HepG2 (cell line): Measurements from ENCODE around the gene HNRNPA2B1. TPM values are rescaled to one million over a fixed set of nuclear protein-coding genes. Genes with fewer than 3 reads are reported as not detected.
"Not testable (repeated sequence)": the region's sequence is repeated elsewhere in the genome, so short reads cannot be mapped to it uniquely, and the experiment has no call there.

ENCODE experiments used
- HNRNPLL ChIP-seq: fragments of 200-400 bp; formaldehyde crosslinking; IDR thresholded peaks from 2 replicates; pipeline ENCODE4 v1.6.1; 2017; ENCODE audit warnings: mild to moderate bottlenecking, low read depth, low read length; ENCODE audit not compliant: poor library complexity, severe bottlenecking
- MEIS2 ChIP-seq: sonication (generic); formaldehyde crosslinking; IDR thresholded peaks from 2 replicates; pipeline ENCODE4 v1.9.0; 2021; ENCODE audit warnings: mild to moderate bottlenecking, missing genetic modification reagents
- NFAT5 ChIP-seq: sonication (generic); formaldehyde crosslinking; IDR thresholded peaks from 2 replicates; pipeline ENCODE4 v1.4.0; 2020; ENCODE audit warnings: missing genetic modification reagents
- ZFY ChIP-seq: sonication (generic); formaldehyde crosslinking; IDR thresholded peaks from 2 replicates; pipeline ENCODE4 v1.4.0; 2020; ENCODE audit warnings: missing genetic modification reagents
- ZHX2 ChIP-seq, 2 experiments: sonication (generic) in 1 of 2; formaldehyde crosslinking in 1 of 2; IDR thresholded peaks; 2 replicates each; pipeline versions ENCODE4 v1.6.1 to v1.9.0; 2014 to 2022; ENCODE audit warnings: antibody characterized with exemption in 1 of 2, borderline replicate concordance in 1 of 2, inconsistent platforms in 1 of 2, low read depth in 1 of 2, missing genetic modification reagents in 1 of 2
- ZNF747 ChIP-seq: sonication (generic); formaldehyde crosslinking; IDR thresholded peaks from 2 replicates; pipeline ENCODE4 v1.8.1; 2023; ENCODE audit warnings: missing genetic modification reagents, mild to moderate bottlenecking, borderline replicate concordance
- ZSCAN29 ChIP-seq: sonication (generic); formaldehyde crosslinking; conservative IDR thresholded peaks from 2 replicates; pipeline ENCODE4 v1.4.0; 2020; ENCODE audit warnings: mild to moderate bottlenecking, missing genetic modification reagents
- polyA plus RNA-seq, 8 experiments: library from polyadenylated mRNA; depleted of rRNA in 3 of 8; stranded (reverse) in 7 of 8; unstranded in 1 of 8; fragments of >200 nt; fragmentation: Illumina TruSeq in 4 of 8; extraction: Trizol in 4 of 8; gene quantifications; 2 replicates each; pipeline versions ENCODE4 v1.2.1 to v1.2.3, GENCODE V29; 2011 to 2016; ENCODE audit warnings: low read depth in 4 of 8, missing spikeins in 1 of 8, mixed read lengths in 1 of 8; ENCODE audit not compliant: insufficient read depth in 1 of 8
- total RNA-seq, 5 experiments: library from RNA; depleted of rRNA; stranded (reverse); fragments of >200 nt; fragmentation: Illumina TruSeq; extraction: Trizol; gene quantifications; 2 replicates each; pipeline ENCODE4 v1.2.3, GENCODE V29; 2016; ENCODE audit warnings: low read depth in 1 of 5
- TF ChIP-seq, protein P1 (sequence below): sonication (generic); formaldehyde crosslinking; IDR thresholded peaks from 2 replicates; pipeline ENCODE4 v1.5.0; 2020; ENCODE audit warnings: mild to moderate bottlenecking, missing genetic modification reagents
- TF ChIP-seq, protein P2 (sequence below): IDR thresholded peaks from 2 replicates; pipeline ENCODE4 v1.6.1; 2012; ENCODE audit warnings: inconsistent platforms
- TF ChIP-seq, protein P3 (sequence below): IDR thresholded peaks from 2 replicates; pipeline ENCODE4 v1.6.1; 2016; ENCODE audit warnings: missing compliant biosample characterization, missing genetic modification reagents, borderline replicate concordance

The HNRNPA2B1 gene
- total and polyA plus RNA-seq, 2 of the 13 experiments (the other 11 are each of a cell fraction or from before 2014, with no cell fraction given), result 193 to 412 TPM

DNA sequence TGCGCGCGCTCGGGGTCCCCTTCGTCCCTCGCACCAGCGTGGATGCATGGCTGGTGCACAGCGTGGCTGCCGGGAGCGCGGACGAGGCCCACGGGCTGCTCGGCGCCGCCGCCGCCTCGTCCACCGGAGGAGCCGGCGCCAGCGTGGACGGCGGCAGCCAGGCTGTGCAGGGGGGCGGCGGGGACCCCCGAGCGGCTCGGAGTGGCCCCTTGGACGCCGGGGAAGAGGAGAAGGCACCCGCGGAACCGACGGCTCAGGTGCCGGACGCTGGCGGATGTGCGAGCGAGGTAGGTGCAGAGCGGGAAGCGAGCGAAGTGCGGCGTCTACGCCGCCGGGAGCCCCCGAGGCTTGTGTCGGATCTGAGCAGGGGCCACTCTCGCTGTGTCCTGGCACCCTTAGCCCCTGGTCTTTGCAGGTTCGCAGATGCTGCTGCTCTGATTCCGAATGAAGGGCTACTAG is 47.7 kb downstream of the HNRNPA2B1 start (continued):
- TF ChIP-seq, protein P1, sequence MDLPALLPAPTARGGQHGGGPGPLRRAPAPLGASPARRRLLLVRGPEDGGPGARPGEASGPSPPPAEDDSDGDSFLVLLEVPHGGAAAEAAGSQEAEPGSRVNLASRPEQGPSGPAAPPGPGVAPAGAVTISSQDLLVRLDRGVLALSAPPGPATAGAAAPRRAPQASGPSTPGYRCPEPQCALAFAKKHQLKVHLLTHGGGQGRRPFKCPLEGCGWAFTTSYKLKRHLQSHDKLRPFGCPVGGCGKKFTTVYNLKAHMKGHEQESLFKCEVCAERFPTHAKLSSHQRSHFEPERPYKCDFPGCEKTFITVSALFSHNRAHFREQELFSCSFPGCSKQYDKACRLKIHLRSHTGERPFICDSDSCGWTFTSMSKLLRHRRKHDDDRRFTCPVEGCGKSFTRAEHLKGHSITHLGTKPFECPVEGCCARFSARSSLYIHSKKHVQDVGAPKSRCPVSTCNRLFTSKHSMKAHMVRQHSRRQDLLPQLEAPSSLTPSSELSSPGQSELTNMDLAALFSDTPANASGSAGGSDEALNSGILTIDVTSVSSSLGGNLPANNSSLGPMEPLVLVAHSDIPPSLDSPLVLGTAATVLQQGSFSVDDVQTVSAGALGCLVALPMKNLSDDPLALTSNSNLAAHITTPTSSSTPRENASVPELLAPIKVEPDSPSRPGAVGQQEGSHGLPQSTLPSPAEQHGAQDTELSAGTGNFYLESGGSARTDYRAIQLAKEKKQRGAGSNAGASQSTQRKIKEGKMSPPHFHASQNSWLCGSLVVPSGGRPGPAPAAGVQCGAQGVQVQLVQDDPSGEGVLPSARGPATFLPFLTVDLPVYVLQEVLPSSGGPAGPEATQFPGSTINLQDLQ (CRISPR knock-in tag), result 0 out of 2 replicates have a peak, but pooled peaks have one; percentile 22
- TF ChIP-seq MEIS2 (CRISPR knock-in tag), result peak; percentile 28; the same call in 1 of the 2 replicates
- 0 out of 2 replicates have a peak, but pooled peaks have one; percentile 13 for TF ChIP-seq ZFY
- TF ChIP-seq ZNF747 (CRISPR knock-in tag), result 0 out of 2 replicates have a peak, but pooled peaks have one; percentile 9
- peak; percentile 60 for TF ChIP-seq HNRNPLL
- TF ChIP-seq ZHX2 (IDR thresholded peaks at IDR 0.05; ENCODE audit: low read depth), result not testable (repeated sequence)
- TF ChIP-seq ZHX2 (CRISPR knock-in tag; IDR thresholded peaks at IDR 0.05; ENCODE audit: borderline replicate concordance), result 0 out of 2 replicates have a peak, but pooled peaks have one; percentile 35
- TF ChIP-seq NFAT5 (CRISPR knock-in tag), result peak; percentile 84; the same call in 1 of the 2 replicates
- TF ChIP-seq, protein P2, sequence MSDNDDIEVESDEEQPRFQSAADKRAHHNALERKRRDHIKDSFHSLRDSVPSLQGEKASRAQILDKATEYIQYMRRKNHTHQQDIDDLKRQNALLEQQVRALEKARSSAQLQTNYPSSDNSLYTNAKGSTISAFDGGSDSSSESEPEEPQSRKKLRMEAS, result peak; percentile 68; the same call in 1 of the 2 replicates
- TF ChIP-seq ZSCAN29 (CRISPR knock-in tag), result peak; percentile 99
- TF ChIP-seq, protein P3, sequence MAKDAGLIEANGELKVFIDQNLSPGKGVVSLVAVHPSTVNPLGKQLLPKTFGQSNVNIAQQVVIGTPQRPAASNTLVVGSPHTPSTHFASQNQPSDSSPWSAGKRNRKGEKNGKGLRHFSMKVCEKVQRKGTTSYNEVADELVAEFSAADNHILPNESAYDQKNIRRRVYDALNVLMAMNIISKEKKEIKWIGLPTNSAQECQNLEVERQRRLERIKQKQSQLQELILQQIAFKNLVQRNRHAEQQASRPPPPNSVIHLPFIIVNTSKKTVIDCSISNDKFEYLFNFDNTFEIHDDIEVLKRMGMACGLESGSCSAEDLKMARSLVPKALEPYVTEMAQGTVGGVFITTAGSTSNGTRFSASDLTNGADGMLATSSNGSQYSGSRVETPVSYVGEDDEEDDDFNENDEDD (CRISPR knock-in tag), result peak; percentile 52
